HepG2 (cell line): ENCODE measurements around the gene ACOXL. TPM values are rescaled to one million over a fixed set of nuclear protein-coding genes. Genes with fewer than 3 reads are reported as not detected.
A peak's percentile ranks its signal among the peaks of the same experiment; 100 is the strongest.

Experiments used
- ATAC-seq: fragments of 200-7000 bp; cut with Tn5 transposase; 3 replicates; pipeline ENCODE4 v1.9.1; 2020; ENCODE audit warnings: mild to moderate bottlenecking, moderate library complexity
- BruUV-seq: library from RNA; stranded (reverse); fragments of 400-500 nt; replicated peaks from 2 replicates; lab custom pipeline; 2021; lab: Mats Ljungman, UMichigan
- CTCF ChIA-PET: fragments of 300-600 bp; formaldehyde crosslinking; extraction: SDS; loops from one replicate; lab custom pipeline; 2021; ENCODE audit warnings: low total read pairs, inconsistent platforms, low intra/inter-chr PET ratio; lab: Yijun Ruan, JAX
- POLR2A ChIA-PET: fragments of 350-600 bp; sonication (Branson Sonifier 250); formaldehyde crosslinking; loops from one replicate; lab custom pipeline; 2020; ENCODE audit warnings: antibody characterized with exemption, inconsistent platforms; lab: Yijun Ruan, JAX
- DNase-seq: peaks from one replicate; pipeline ENCODE4 v3.0.0-alpha.2; 2015; ENCODE audit warnings: low spot score
- FAIRE-seq: peaks from 3 replicates; lab custom pipeline; 2011; peaks lifted over from hg19 to GRCh38; lab: Jason Lieb, UNC
- H2AFZ ChIP-seq: one replicate; pipeline ENCODE4 v1.6.1; 2011; ENCODE audit warnings: low read length, inconsistent platforms
- H3K27ac ChIP-seq: fragments of 300-600 bp; 3 replicates; pipeline ENCODE4 v1.8.0; 2011; ENCODE audit warnings: mixed run types, mild to moderate bottlenecking, mixed read lengths, low read length, inconsistent platforms; ENCODE audit not compliant: insufficient read depth; ENCODE audit errors: extremely low read length
- H3K27me3 ChIP-seq, 2 experiments: fragments of 200-600 bp in 1 of 2; 2 replicates in 1 of 2; 3 replicates in 1 of 2; pipeline versions ENCODE4 v1.6.0 to v1.8.0; 2011; ENCODE audit warnings: low read length in 2 of 2, mild to moderate bottlenecking in 2 of 2, moderate library complexity in 2 of 2, inconsistent platforms in 1 of 2; ENCODE audit not compliant: insufficient read depth in 2 of 2, control insufficient read depth in 1 of 2
- H3K36me3 ChIP-seq, 2 experiments: fragments of 200-600 bp in 1 of 2; replicated peaks in 1 of 2; 2 replicates in 1 of 2; 3 replicates in 1 of 2; pipeline versions ENCODE4 v1.5.1 to v1.8.0; 2011; ENCODE audit warnings: low read length in 2 of 2, inconsistent platforms in 1 of 2; ENCODE audit not compliant: insufficient read depth in 2 of 2, control insufficient read depth in 1 of 2
- H3K4me1 ChIP-seq: 2 replicates; pipeline ENCODE4 v1.5.1; 2012; ENCODE audit warnings: low read length, inconsistent platforms; ENCODE audit not compliant: insufficient read depth
- H3K4me2 ChIP-seq: 2 replicates; pipeline ENCODE4 v1.6.0; 2011; ENCODE audit warnings: low read depth, low read length, inconsistent platforms
- H3K4me3 ChIP-seq, 3 experiments: fragments of 200-600 bp in 1 of 3; sonication (generic), shearing (Covaris generic) in 1 of 3; replicated peaks in 1 of 3; 2 replicates each; pipeline ENCODE4 v1.5.1; 2011 to 2016; ENCODE audit warnings: low read length in 3 of 3, inconsistent platforms in 2 of 3, low read depth in 2 of 3, mild to moderate bottlenecking in 2 of 3, control low read depth in 1 of 3, mixed read lengths in 1 of 3; ENCODE audit not compliant: insufficient read depth in 1 of 3
- H3K79me2 ChIP-seq: one replicate; pipeline ENCODE4 v1.6.1; 2011; ENCODE audit warnings: low read length, inconsistent platforms; ENCODE audit not compliant: insufficient read depth
- H3K9ac ChIP-seq: 2 replicates; pipeline ENCODE4 v1.6.0; 2011; ENCODE audit warnings: mild to moderate bottlenecking, low read depth, low read length, inconsistent platforms; ENCODE audit not compliant: insufficient read depth
- H3K9me3 ChIP-seq: 2 replicates; pipeline ENCODE4 v1.5.1; 2012; ENCODE audit warnings: mild to moderate bottlenecking, low read length
- H4K20me1 ChIP-seq: 2 replicates; pipeline ENCODE4 v1.6.0; 2011; ENCODE audit warnings: inconsistent platforms, mild to moderate bottlenecking, low read length, moderate library complexity; ENCODE audit not compliant: insufficient read depth
- ATF7 ChIP-seq, 2 experiments: fragments of 450-650 bp in 1 of 2; sonication (generic) in 1 of 2; formaldehyde crosslinking in 1 of 2; IDR thresholded peaks; 2 replicates each; pipeline versions ENCODE4 v1.4.0 to v1.6.1; 2016 to 2020; ENCODE audit warnings: antibody characterized with exemption in 1 of 2, mild to moderate bottlenecking in 1 of 2, missing genetic modification reagents in 1 of 2
- CBX2 ChIP-seq, 2 experiments: fragments of 200-600 bp in 1 of 2; sonication (generic); formaldehyde crosslinking in 1 of 2; IDR thresholded peaks; 2 replicates each; pipeline versions ENCODE4 v1.7.0 to v1.8.1; 2018 to 2022; ENCODE audit warnings: low read depth in 2 of 2, low read length in 1 of 2, mild to moderate bottlenecking in 1 of 2, missing genetic modification reagents in 1 of 2
- RAD21 ChIP-seq: fragments of 450-650 bp; formaldehyde crosslinking; IDR thresholded peaks from 2 replicates; pipeline ENCODE4 v1.5.0; 2020; ENCODE audit warnings: mild to moderate bottlenecking
- SMC3 ChIP-seq: IDR thresholded peaks from 2 replicates; pipeline ENCODE4 v1.6.1; 2011; ENCODE audit warnings: low read length, improper control_type of control experiment
- whole genome bisulfite sequencing: methylation state at CpG from one replicate; pipeline ENCODE4 v1.1.6; 2017; ENCODE audit warnings: low lambda C conversion rate; 5-methylcytosine and 5-hydroxymethylcytosine counted together
- in situ Hi-C: cut with HindIII; loops from 2 replicates; pipeline ENCODE4 v1.10.0; 2017; ENCODE audit warnings: low pct_unique_long_range_greater_than_20kb; ENCODE audit not compliant: extremely low pct_ligation_motif_present
- intact Hi-C: fragments of 100-400 bp; cut with micrococcal nuclease; formaldehyde crosslinking; loops from one replicate; pipeline ENCODE4 v1.10.0; 2022; ENCODE audit not compliant: unreplicated experiment
- polyA plus RNA-seq, 8 experiments: library from polyadenylated mRNA; depleted of rRNA in 3 of 8; stranded (reverse) in 7 of 8; unstranded in 1 of 8; fragments of >200 nt; fragmentation: Illumina TruSeq in 4 of 8; extraction: Trizol in 4 of 8; gene quantifications; 2 replicates each; pipeline versions ENCODE4 v1.2.1 to v1.2.3, GENCODE V29; 2011 to 2016; ENCODE audit warnings: low read depth in 4 of 8, missing spikeins in 1 of 8, mixed read lengths in 1 of 8; ENCODE audit not compliant: insufficient read depth in 1 of 8
- total RNA-seq, 5 experiments: library from RNA; depleted of rRNA; stranded (reverse); fragments of >200 nt; fragmentation: Illumina TruSeq; extraction: Trizol; gene quantifications; 2 replicates each; pipeline ENCODE4 v1.2.3, GENCODE V29; 2016; ENCODE audit warnings: low read depth in 1 of 5
- TF ChIP-seq, protein P1 (sequence below): sonication (generic); formaldehyde crosslinking; IDR thresholded peaks from 2 replicates; pipeline ENCODE4 v1.4.0; 2020; ENCODE audit warnings: missing genetic modification reagents, borderline replicate concordance
- TF ChIP-seq, protein P2 (sequence below): fragments of 450-650 bp; IDR thresholded peaks from 2 replicates; pipeline ENCODE4 v1.6.1; 2016

ACOXL gene
- total and polyA plus RNA-seq, 2 of the 13 experiments (the other 11 are each of a cell fraction or from before 2014, with no cell fraction given) = not detected

DNA sequence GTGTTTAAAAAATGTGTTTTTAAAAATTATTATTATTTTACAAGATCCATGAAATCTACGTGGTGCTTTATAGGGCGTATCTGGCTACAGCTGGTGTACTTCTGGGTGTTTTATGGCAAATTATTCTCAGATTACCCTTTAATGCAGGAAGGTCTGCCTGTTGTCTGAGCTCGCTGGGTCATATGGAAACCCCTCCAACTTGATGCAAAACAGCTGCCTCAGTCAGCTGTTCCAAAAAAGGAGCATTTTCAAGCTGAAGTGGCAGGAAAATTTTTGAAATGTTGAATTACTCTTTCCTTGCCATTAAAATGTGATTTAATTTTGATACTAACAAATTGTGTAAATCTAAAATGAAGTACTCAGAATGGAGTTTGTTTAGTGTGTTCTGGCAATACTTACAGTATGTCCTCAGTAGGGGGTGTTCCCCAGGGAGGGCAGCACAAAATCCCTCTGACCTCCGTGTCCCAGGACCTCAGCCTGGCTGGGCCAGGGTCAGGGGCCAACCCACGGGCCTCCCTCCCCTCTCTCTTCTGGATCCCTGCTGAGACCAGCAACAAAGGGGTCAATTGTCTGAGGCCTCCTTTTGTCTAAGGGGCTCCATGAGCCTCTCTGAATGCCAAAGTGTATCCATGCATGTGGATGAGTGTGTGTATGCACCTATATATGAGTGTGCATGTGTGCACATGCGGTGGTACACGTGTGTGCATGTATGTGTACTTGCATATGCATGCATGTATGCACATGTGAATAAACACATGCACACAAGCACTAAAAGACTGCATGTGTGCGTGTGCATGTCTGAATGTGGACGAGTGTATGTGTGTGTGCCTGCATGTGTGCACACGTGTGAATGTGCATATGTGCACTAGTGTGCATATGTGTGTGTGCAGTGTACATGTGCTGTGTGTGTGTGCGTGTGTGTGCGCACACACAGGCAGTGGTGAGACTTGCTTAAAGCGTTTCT lies 105.4 kb downstream of the ACOXL start:
- Histone ChIP-seq H3K9me3 (no peaks in the 10 kb centered on the region), H3K9ac (no peak overlapping the region), H3K4me1 (no peaks in the 10 kb centered on the region), H3K36me3 (no peaks in the 10 kb centered on the region), H3K4me3 (no peak overlapping the region), H3K27me3 (peaks cover 1 to 30% of the 10 kb centered on the region in 2 experiments; a peak in 4 of 5 replicates), H3K4me2 (no peak overlapping the region), H3K79me2 (no peaks in the 10 kb centered on the region), H4K20me1 (no peaks in the 10 kb centered on the region), H2AFZ (no peak overlapping the region), H3K27ac (no peak overlapping the region)
- FAIRE-seq (no peak), ATAC-seq (no peak), DNase-seq (no peak)
- CTCF ChIA-PET = no interaction called here
- TF ChIP-seq, protein P1, sequence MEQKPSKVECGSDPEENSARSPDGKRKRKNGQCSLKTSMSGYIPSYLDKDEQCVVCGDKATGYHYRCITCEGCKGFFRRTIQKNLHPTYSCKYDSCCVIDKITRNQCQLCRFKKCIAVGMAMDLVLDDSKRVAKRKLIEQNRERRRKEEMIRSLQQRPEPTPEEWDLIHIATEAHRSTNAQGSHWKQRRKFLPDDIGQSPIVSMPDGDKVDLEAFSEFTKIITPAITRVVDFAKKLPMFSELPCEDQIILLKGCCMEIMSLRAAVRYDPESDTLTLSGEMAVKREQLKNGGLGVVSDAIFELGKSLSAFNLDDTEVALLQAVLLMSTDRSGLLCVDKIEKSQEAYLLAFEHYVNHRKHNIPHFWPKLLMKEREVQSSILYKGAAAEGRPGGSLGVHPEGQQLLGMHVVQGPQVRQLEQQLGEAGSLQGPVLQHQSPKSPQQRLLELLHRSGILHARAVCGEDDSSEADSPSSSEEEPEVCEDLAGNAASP (CRISPR knock-in tag) = no peak
- no peak for TF ChIP-seq CBX2 (IDR thresholded peaks at IDR 0.05; ENCODE audit: low read depth, low read length)
- no peak for TF ChIP-seq CBX2 (CRISPR knock-in tag; IDR thresholded peaks at IDR 0.05; ENCODE audit: low read depth)
- no peak for TF ChIP-seq ATF7 (IDR thresholded peaks at IDR 0.05)
- no peak for TF ChIP-seq ATF7 (CRISPR knock-in tag; IDR thresholded peaks at IDR 0.05)
- TF ChIP-seq SMC3 = no peak
- no peak for TF ChIP-seq RAD21 (CRISPR knock-in tag)
- TF ChIP-seq, protein P2, sequence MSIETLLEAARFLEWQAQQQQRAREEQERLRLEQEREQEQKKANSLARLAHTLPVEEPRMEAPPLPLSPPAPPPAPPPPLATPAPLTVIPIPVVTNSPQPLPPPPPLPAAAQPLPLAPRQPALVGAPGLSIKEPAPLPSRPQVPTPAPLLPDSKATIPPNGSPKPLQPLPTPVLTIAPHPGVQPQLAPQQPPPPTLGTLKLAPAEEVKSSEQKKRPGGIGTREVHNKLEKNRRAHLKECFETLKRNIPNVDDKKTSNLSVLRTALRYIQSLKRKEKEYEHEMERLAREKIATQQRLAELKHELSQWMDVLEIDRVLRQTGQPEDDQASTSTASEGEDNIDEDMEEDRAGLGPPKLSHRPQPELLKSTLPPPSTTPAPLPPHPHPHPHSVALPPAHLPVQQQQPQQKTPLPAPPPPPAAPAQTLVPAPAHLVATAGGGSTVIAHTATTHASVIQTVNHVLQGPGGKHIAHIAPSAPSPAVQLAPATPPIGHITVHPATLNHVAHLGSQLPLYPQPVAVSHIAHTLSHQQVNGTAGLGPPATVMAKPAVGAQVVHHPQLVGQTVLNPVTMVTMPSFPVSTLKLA = peak; percentile 99
- in situ Hi-C loops (no loop called here), intact Hi-C loops (no loop called here)
- POLR2A ChIA-PET = no interaction called here
- no TSS peak for BruUV-seq
- 17% methylated on average over 12 of the region's 13 CpGs for WGBS
